ENCODE measurements around the gene PCMTD2.
A peak's percentile ranks its signal among the peaks of the same experiment; 100 is the strongest.
"Not testable (repeated sequence)": the region's sequence is repeated elsewhere in the genome, so short reads cannot be mapped to it uniquely, and the experiment has no call there.

PCMTD2 gene

GRCh38 chr20:64257107-64257757, 1.7 kb downstream of the PCMTD2 start:
- DNase-seq = no peak

- no peak for DNase-seq
Observed at GRCh38 chr20:64258071-64258823, 2.7 kb downstream of the PCMTD2 start.

- DNase-seq = no peak
Observed at GRCh38 chr20:64260239-64260638, 4.7 kb downstream of the PCMTD2 start.

GRCh38 chr20:64261138-64261537, 5.6 kb downstream of the PCMTD2 start:
- no peak for DNase-seq

- DNase-seq = no peak
Observed at GRCh38 chr20:64264091-64264490, 8.5 kb downstream of the PCMTD2 start.

GRCh38 chr20:64265201-64265600, 9.7 kb downstream of the PCMTD2 start:
- DNase-seq = no peak

- no peak for DNase-seq
Observed at GRCh38 chr20:64266988-64267387, 11.4 kb downstream of the PCMTD2 start.

GRCh38 chr20:64268174-64268573, 12.6 kb downstream of the PCMTD2 start:
- DNase-seq = no peak

- no peak for DNase-seq
Observed at GRCh38 chr20:64269604-64270411, 14.3 kb downstream of the PCMTD2 start.

- no peak for DNase-seq
Observed at GRCh38 chr20:64271636-64272035, 16.1 kb downstream of the PCMTD2 start.

- no peak for DNase-seq
Observed at GRCh38 chr20:64273109-64273508, 17.6 kb downstream of the PCMTD2 start.

GRCh38 chr20:64276817-64277216, 21.3 kb downstream of the PCMTD2 start:
- no peak for DNase-seq

GRCh38 chr20:64277571-64278316, 22.2 kb downstream of the PCMTD2 start:
- no peak for DNase-seq

GRCh38 chr20:64278317-64278681, 22.8 kb downstream of the PCMTD2 start:
- no peak for DNase-seq

GRCh38 chr20:64279826-64280459, 24.4 kb downstream of the PCMTD2 start:
- DNase-seq = no peak

- DNase-seq = no peak
Observed at GRCh38 chr20:64280460-64280843, 24.9 kb downstream of the PCMTD2 start.

- no peak for DNase-seq
Observed at GRCh38 chr20:64283646-64284045, 28.1 kb downstream of the PCMTD2 start.

- peak; percentile 90 for DNase-seq
Observed at GRCh38 chr20:64285579-64286446, 30.3 kb downstream of the PCMTD2 start.

GRCh38 chr20:64286447-64287263, 31.1 kb downstream of the PCMTD2 start:
- not testable (repeated sequence) for DNase-seq

- not testable (repeated sequence) for DNase-seq
Observed at GRCh38 chr20:64287264-64287590, 31.7 kb downstream of the PCMTD2 start.

GRCh38 chr20:64292167-64292566, 36.6 kb downstream of the PCMTD2 start:
- DNase-seq = not testable (repeated sequence)
